ENCODE results near the gene LEFTY2.

- TF ChIP-seq CTCF (IDR thresholded peaks at IDR 0.05; ENCODE audit: poor library complexity, severe bottlenecking) (no peak), RAD21 (conservative IDR thresholded peaks at IDR 0.05) (no peak)
Observed at GRCh38 chr1:225930566-225930965, 10.5 kb downstream of the LEFTY2 start.

Measured in neural cell (in vitro differentiated cells).